Ovary (tissue), 9 donors: ENCODE data around the gene FANCG. TPM values are rescaled to one million over a fixed set of nuclear protein-coding genes. Genes with fewer than 3 reads are reported as not detected.

Experiments
- DNase-seq, 5 donors: peaks; one replicate each; pipeline ENCODE4 v3.0.0-alpha.2; 2019 to 2020
- H3K27ac ChIP-seq, 2 donors: fragments of 200-600 bp; one replicate each; pipeline versions ENCODE4 v1.5.1 to v1.8.0; 2019 to 2022
- H3K27me3 ChIP-seq: fragments of 200-600 bp; one replicate; pipeline ENCODE4 v1.8.0; 2022
- H3K36me3 ChIP-seq: fragments of 200-600 bp; sonication (generic); one replicate; pipeline ENCODE4 v1.5.1; 2019
- H3K4me1 ChIP-seq: one replicate; pipeline ENCODE4 v1.8.1; 2013; ENCODE audit warnings: mild to moderate bottlenecking, moderate library complexity; ENCODE audit not compliant: insufficient read depth
- H3K4me3 ChIP-seq: fragments of 200-600 bp; sonication (generic); one replicate; pipeline ENCODE4 v1.5.1; 2017
- H3K9me3 ChIP-seq, 2 donors: fragments of 200-600 bp in 1 of 2; sonication (generic) in 1 of 2; one replicate each; pipeline versions ENCODE4 v1.5.1 to v1.8.1; 2013 to 2019; ENCODE audit warnings: mild to moderate bottlenecking in 1 of 2, moderate library complexity in 1 of 2
- EP300 ChIP-seq: sonication (generic); formaldehyde crosslinking; IDR thresholded peaks from one replicate; pipeline ENCODE4 v1.6.1; 2017; ENCODE audit warnings: antibody characterized with exemption
- POLR2A ChIP-seq: fragments of 450-650 bp; IDR thresholded peaks from one replicate; pipeline ENCODE4 v1.6.1; 2017; ENCODE audit warnings: antibody characterized with exemption, mild to moderate bottlenecking, moderate library complexity
- WGBS, 3 donors: extraction: QIAGEN DNeasy Blood & Tissue Kit in 1 of 3; methylation state at CpG; one replicate each; pipeline versions ENCODE4 v1.1.5 to v1.1.7; 2013 to 2017; 5-methylcytosine and 5-hydroxymethylcytosine counted together
- intact Hi-C, 4 donors: fragments of 100-400 bp; cut with DNase I; formaldehyde crosslinking; loops; one replicate each; pipeline versions ENCODE4 v1.11.0 to v1.15.1; 2022 to 2023
- polyA plus RNA-seq, 2 donors: library from polyadenylated mRNA; stranded (reverse); fragments of 200-250 nt in 1 of 2; fragments of 350-450 nt in 1 of 2; fragmentation: Illumina TruSeq in 1 of 2; extraction: RNeasy Lipid Tissue Mini Kit (QIAGEN cat#74804) in 1 of 2; gene quantifications; one replicate each; pipeline ENCODE4 v1.2.3, GENCODE V29; 2013 to 2014
- total RNA-seq, 7 donors: library from RNA; depleted of rRNA in 2 of 7; stranded (reverse); fragments of >200 nt in 2 of 7; fragmentation: NEBNext Ultra II Directional in 3 of 7; extraction: Animal tissue kit (Norgen Biotek cat#: 25700) in 3 of 7; gene quantifications; one replicate each; pipeline versions ENCODE4 v1.1.0 to v1.2.4, GENCODE V29; 2016 to 2023
- TF ChIP-seq, protein P1 (sequence below), 3 donors: fragments of 450-650 bp in 2 of 3; fragments of 200-600 bp in 1 of 3; IDR thresholded peaks; one replicate each; pipeline versions ENCODE4 v1.5.1 to v1.8.0; 2016 to 2022; ENCODE audit warnings: antibody characterized with exemption in 3 of 3, mild to moderate bottlenecking in 1 of 3
- donor health status: DM: no; HTN: no; CAD: no; lungs with moderate emphysema.
- donor health status: DM: no; HTN: no; CAD: no.
- donor health status: Bipolar disorder and iron deficiency.
- donor health status: DM: yes; HTN: yes; CAD: no.
- donor health status: DM: no; HTN: no; CAD: no.
- donor health status: DM: yes; HTN: yes; CAD: no.

Gene FANCG
- total and polyA plus RNA-seq, 9 donors: 6.7 to 26.1 (median 12.4) TPM

GRCh38 chr9:35105126-35105525 is 25.4 kb upstream of the FANCG start:
- Histone ChIP-seq H3K36me3 (no peaks in the 10 kb centered on the region), H3K9me3 (no peaks in the 10 kb centered on the region), H3K27me3 (no peaks in the 10 kb centered on the region), H3K4me3 (no peak overlapping the region), H3K4me1 (peaks cover 15% of the 10 kb centered on the region), H3K27ac (no peak overlapping the region)
- no peak for TF ChIP-seq EP300
- no peak for TF ChIP-seq POLR2A
- TF ChIP-seq, protein P1, sequence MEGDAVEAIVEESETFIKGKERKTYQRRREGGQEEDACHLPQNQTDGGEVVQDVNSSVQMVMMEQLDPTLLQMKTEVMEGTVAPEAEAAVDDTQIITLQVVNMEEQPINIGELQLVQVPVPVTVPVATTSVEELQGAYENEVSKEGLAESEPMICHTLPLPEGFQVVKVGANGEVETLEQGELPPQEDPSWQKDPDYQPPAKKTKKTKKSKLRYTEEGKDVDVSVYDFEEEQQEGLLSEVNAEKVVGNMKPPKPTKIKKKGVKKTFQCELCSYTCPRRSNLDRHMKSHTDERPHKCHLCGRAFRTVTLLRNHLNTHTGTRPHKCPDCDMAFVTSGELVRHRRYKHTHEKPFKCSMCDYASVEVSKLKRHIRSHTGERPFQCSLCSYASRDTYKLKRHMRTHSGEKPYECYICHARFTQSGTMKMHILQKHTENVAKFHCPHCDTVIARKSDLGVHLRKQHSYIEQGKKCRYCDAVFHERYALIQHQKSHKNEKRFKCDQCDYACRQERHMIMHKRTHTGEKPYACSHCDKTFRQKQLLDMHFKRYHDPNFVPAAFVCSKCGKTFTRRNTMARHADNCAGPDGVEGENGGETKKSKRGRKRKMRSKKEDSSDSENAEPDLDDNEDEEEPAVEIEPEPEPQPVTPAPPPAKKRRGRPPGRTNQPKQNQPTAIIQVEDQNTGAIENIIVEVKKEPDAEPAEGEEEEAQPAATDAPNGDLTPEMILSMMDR (IDR thresholded peaks at IDR 0.05): no peak
- WGBS, 3 donors: 80 to 84% (median 83%) methylated on average over 12 of the region's 12 CpGs
- no peak for DNase-seq
- intact Hi-C loops: no loop called here

DNA sequence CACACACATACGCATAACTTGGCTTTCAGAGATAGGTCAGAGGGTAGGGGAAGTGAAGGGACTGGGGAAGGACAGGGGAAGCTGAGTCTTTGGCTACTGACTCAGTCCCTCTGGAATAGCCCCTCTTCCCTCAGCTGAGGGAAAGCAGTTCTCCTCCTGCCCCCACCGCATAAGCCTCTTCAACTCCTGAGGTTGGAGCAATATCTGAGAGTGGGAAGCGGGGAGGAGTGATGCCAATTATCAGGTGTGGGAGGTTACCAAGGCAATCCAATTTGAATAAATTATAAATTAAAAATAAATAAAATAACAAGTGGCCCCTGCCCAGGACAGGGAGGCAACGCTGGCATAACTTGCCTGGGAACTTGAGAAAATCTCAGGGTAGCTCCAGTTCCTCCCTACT is 24.8 kb upstream of the FANCG start:
- WGBS, 3 donors: 80 to 90% (median 82%) methylated on average over 4 of the region's 4 CpGs
- TF ChIP-seq, protein P1 (IDR thresholded peaks at IDR 0.05): no peak
- TF ChIP-seq POLR2A (no peak), EP300 (no peak)
- Histone ChIP-seq H3K27ac (no peak overlapping the region), H3K4me3 (no peak overlapping the region), H3K36me3 (no peaks in the 10 kb centered on the region), H3K9me3 (no peaks in the 10 kb centered on the region), H3K27me3 (no peaks in the 10 kb centered on the region), H3K4me1 (peaks cover 12% of the 10 kb centered on the region)
- intact Hi-C loops: no loop called here
- no peak for DNase-seq

DNA sequence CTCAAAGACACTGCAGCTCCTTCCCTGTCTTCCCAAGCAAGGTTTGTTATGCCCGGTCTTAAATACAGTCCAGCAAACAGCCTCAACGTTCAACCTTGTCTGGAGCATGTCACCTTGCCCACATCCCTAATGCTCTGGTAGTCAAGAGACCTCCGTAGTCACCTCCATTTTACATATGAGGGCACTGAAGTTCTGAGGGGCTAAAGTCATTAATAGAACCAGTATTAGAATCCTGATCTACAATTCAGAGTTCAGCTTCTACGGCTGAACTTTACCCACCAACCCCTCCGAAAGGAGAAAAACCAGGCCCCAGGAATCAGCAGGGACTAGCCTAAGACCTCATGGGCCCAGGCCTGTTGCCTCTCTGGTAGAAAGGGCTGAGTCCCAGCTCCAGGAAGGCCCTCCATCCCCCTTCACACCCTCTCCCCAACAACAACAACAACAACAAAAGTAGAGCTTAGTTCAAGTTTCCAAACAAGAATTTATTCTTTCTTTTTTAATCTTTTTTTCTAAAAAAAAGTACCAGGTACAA is 24.0 kb upstream of the FANCG start:
- no peak for DNase-seq
- peaks cover 12% of the 10 kb centered on the region for H3K4me1 ChIP-seq
- H3K36me3 ChIP-seq: no peaks in the 10 kb centered on the region
- H3K27ac ChIP-seq: peak overlapping the region in 1 of 2 donors; percentile 62
- H3K9me3 ChIP-seq: no peaks in the 10 kb centered on the region
- no peaks in the 10 kb centered on the region for H3K27me3 ChIP-seq
- no peak overlapping the region for H3K4me3 ChIP-seq
- TF ChIP-seq, protein P1 (IDR thresholded peaks at IDR 0.05): no peak
- TF ChIP-seq POLR2A (no peak), EP300 (no peak)
- 27 to 31% (median 30%) methylated on average over 5 of the region's 5 CpGs for WGBS, 3 donors
- intact Hi-C loops: no loop called here

DNA sequence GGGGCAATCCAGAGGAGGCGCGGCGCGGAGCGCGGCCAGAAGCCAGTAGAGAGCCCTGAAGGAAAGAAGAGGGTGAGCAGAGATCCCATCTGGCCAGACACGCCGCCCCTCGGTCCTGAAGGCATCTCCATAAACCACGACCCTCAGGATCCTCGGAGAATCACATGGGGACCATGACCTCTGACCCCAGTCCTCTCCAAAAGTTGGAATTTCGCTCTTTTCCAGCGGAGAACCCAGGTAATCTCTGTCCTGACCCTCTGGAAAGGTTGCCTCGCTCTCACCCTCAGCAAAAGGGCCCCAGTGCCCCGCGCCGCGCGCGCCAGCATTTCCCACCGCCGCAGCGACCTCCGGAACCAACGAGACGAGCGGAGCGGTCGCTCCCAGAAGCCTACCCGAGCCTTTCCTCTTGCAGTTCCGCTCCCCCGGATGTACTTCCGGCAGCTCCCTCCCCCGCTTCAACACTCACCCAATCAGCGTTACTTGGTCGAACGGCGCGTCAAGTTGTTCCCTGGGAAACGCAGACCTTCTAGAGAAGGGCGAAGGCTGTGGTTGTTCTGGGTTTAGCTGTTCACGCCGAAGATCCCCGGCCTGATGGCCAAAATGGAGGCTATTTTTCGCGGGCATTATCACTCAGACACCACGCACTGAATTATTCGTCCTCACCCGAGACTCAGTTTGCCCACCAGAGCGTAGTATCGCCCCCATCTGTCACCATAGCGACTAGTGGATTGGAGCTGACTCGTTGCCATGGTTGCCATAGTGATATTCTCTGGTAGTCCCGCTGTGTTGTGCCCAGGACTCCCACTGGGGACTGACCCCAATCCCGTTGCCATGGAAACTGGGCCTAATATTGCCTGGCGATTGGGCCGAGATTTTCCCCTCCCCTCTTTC is 23.3 kb upstream of the FANCG start, which contains the start of gene STOML2:
STOML2 (minus strand) TSS at position 363 of the 891 bp plus-strand sequence; CDS start at position 326, 37 bp downstream.
- TF ChIP-seq, protein P1 (IDR thresholded peaks at IDR 0.05): no peak
- TF ChIP-seq EP300 (no peak), POLR2A (peak; percentile 76)
- Histone ChIP-seq H3K4me3 (peak within 1 kb of the TSS; percentile 59), H3K27ac (peak within 1 kb of the TSS; percentile 62 to 64), H3K4me1 (peaks cover 12% of the 10 kb centered on the region), H3K27me3 (no peaks in the 10 kb centered on the region), H3K9me3 (no peaks in the 10 kb centered on the region), H3K36me3 (no peaks in the 10 kb centered on the region)
- intact Hi-C loops: no loop called here
- WGBS, 3 donors: 0 to 1% (median 1%) methylated on average over 57 of the region's 57 CpGs
- peak; percentile 92 to 96 (median 93) for DNase-seq
